ENCODE data around the gene PLAGL2.

DNA sequence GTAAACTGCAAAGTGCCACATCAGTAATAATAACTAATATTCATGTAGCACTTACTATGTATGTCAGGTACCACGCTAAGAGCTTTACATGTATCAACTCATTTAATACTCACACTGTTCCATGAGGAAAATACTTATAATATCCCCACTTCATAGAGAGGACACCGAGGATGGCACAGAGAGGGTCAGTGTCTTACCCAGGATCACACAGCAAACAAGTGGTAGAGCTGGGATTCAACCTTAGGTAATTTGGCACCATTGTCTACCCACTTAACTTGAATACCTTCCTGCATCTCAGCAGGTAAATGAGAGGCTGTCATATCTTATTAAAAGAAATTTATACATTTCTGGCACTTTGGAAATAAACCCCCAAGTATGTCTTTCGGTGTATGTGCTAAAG lies 8.2 kb upstream of the PLAGL2 start:
- TF ChIP-seq POLR2A (IDR thresholded peaks at IDR 0.05; ENCODE audit: low read depth, low read length) (no peak), CTCF (conservative IDR thresholded peaks at IDR 0.05; ENCODE audit: low read depth, low read length) (no peak), USF2 (IDR thresholded peaks at IDR 0.05; ENCODE audit: low read depth, low read length) (no peak), SMC3 (IDR thresholded peaks at IDR 0.05; ENCODE audit: low read depth, low read length) (no peak), CEBPB (IDR thresholded peaks at IDR 0.05; ENCODE audit: low read depth, low read length) (no peak), RFX5 (IDR thresholded peaks at IDR 0.05; ENCODE audit: low read depth, low read length) (no peak), CHD1 (IDR thresholded peaks at IDR 0.05; ENCODE audit: low read depth, low read length) (no peak), MXI1 (IDR thresholded peaks at IDR 0.05; ENCODE audit: borderline replicate concordance, low read depth, low read length) (no peak), MAFK (IDR thresholded peaks at IDR 0.05; ENCODE audit: low read depth, low read length) (no peak), MAZ (IDR thresholded peaks at IDR 0.05; ENCODE audit: borderline replicate concordance, low read depth, low read length) (no peak)
- TF ChIP-seq, protein P1, sequence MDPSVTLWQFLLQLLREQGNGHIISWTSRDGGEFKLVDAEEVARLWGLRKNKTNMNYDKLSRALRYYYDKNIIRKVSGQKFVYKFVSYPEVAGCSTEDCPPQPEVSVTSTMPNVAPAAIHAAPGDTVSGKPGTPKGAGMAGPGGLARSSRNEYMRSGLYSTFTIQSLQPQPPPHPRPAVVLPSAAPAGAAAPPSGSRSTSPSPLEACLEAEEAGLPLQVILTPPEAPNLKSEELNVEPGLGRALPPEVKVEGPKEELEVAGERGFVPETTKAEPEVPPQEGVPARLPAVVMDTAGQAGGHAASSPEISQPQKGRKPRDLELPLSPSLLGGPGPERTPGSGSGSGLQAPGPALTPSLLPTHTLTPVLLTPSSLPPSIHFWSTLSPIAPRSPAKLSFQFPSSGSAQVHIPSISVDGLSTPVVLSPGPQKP (IDR thresholded peaks at IDR 0.05; ENCODE audit: borderline replicate concordance, low read depth, low read length) = no peak

Data from IMR-90 (cell line).